ENCODE data around the gene EOGT. TPM values are rescaled to one million over a fixed set of nuclear protein-coding genes. Genes with fewer than 3 reads are reported as not detected.

The EOGT gene
- total RNA-seq, 1 donor from 2014 or later: 31.7 TPM

DNA sequence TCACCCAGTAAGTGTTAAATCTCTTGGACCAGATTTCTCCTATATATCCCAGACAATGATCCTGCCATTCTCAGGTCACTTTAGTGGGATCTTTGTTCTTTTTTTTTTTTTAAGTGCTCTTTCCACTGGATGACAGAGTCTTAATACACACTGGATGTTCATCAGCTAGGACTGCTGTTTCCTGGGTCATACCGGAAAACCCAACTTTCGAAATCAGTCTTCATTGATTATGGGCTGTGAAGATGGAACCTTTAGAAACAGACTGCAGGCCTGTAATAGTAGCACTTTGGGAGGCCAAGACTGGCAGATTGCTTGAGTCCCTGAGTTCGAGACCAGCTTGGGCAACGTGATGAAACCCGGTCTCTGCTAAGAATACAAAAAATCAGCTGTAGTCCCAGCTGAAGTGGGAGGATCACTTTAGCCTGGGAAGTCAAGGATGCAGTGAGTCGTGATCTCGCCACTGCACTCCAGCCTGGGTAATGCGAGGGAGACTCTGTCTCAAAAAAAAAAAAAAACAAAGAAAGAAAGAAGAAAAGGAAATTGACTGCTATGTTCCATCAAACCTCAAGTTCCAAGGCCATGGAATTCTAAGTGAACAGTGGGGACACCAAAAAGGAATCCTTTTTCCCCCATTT is 2.3 kb downstream of the EOGT start:
- H3K36me3 ChIP-seq: peaks cover 0 to 13% of the 10 kb centered on the region in 2 donors
- H3K27ac ChIP-seq: peak overlapping the region; percentile 96
- no peaks in the 10 kb centered on the region for H3K9me3 ChIP-seq
- no peaks in the 10 kb centered on the region for H3K27me3 ChIP-seq
- intact Hi-C loops (cut with DNase I): loop anchor here (5.0 kb wide), 1 partner anchor 76 kb away; no protein-coding TSS in a partner anchor
- TF ChIP-seq POLR2A (IDR thresholded peaks at IDR 0.05) (no peak), POLR2AphosphoS5 (IDR thresholded peaks at IDR 0.05; ENCODE audit: insufficient read depth in 1 of 2, low read depth in 1 of 2) (no peak)
- TF ChIP-seq, protein P1, sequence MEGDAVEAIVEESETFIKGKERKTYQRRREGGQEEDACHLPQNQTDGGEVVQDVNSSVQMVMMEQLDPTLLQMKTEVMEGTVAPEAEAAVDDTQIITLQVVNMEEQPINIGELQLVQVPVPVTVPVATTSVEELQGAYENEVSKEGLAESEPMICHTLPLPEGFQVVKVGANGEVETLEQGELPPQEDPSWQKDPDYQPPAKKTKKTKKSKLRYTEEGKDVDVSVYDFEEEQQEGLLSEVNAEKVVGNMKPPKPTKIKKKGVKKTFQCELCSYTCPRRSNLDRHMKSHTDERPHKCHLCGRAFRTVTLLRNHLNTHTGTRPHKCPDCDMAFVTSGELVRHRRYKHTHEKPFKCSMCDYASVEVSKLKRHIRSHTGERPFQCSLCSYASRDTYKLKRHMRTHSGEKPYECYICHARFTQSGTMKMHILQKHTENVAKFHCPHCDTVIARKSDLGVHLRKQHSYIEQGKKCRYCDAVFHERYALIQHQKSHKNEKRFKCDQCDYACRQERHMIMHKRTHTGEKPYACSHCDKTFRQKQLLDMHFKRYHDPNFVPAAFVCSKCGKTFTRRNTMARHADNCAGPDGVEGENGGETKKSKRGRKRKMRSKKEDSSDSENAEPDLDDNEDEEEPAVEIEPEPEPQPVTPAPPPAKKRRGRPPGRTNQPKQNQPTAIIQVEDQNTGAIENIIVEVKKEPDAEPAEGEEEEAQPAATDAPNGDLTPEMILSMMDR (IDR thresholded peaks at IDR 0.05): no peak
- no peak overlapping the region for H3K4me3 ChIP-seq
- no peak for DNase-seq (ENCODE audit: extremely low spot score in 2 of 2)
- peaks cover 4% of the 10 kb centered on the region for H3K4me1 ChIP-seq

DNA sequence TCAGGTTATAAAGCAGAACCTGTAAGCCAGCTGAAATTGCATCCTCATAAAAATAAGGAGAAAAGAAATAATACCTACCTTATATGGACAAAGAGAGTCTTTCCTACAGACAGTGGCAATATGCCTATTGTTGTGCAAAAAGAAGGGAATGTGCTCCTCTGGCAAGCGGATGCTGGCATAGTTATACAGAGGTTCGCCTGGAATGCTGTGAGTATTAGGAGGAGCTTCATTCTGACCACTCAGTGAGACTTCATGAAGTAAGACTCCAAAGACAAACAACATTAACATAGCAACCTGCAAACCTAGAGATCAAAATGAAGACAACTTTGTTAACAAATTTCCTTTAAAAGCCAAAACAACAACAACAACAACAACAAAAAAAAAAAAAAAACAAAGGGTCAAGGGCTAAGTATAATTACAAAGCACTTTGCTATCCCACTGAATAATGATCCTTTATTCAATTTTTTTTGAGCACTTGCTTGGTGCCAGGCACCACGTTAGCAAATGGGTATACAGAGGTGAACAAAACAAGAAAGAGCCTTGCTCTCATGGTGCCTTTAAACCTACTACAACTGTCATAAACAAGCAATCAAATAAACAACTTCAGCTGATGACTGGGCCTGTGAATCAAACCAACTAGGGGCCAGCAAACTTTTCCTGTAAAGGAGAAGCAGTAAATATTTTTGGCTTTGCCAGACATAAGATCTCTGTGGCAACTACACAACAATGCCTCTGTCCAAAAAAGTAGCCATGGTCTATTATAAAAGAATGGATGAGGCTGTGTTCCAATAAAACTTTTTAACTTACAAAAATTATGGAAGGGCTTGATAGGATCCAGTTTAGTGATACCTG is 3.7 kb downstream of the EOGT start:
- Histone ChIP-seq H3K27ac (no peak overlapping the region), H3K9me3 (no peaks in the 10 kb centered on the region), H3K27me3 (no peaks in the 10 kb centered on the region), H3K4me1 (peaks cover 4% of the 10 kb centered on the region), H3K4me3 (no peak overlapping the region), H3K36me3 (peaks cover 0 to 15% of the 10 kb centered on the region in 2 donors)
- intact Hi-C loops (cut with DNase I): loop anchor here (5.0 kb wide), 1 partner anchor 78 kb away; no protein-coding TSS in a partner anchor
- DNase-seq (ENCODE audit: extremely low spot score in 2 of 2): no peak
- TF ChIP-seq POLR2A (IDR thresholded peaks at IDR 0.05): no peak
- TF ChIP-seq, protein P1 (IDR thresholded peaks at IDR 0.05): no peak
- TF ChIP-seq POLR2AphosphoS5 (IDR thresholded peaks at IDR 0.05; ENCODE audit: insufficient read depth in 1 of 2, low read depth in 1 of 2): no peak

DNA sequence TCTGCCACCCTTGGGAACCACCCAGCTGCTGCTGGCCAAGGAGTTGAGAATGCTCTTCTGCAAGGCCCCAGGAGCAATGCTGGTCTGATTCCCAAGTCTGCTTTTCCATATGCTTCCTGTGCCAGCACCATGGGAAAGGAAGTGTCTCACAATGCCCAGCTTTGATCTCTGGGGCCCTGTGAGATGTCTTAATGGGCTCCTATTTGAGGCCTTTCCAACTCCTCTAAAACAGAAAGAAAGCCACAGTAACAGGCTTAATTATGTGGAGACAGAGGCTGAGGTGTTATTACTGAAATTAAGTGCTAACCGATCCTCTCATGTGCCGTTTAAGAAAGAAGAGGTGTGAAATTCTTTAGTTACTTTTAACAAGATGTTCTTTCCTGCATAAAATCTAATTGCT is 4.5 kb downstream of the EOGT start:
- Histone ChIP-seq H3K9me3 (no peaks in the 10 kb centered on the region), H3K4me3 (no peak overlapping the region), H3K36me3 (peaks cover 0 to 16% of the 10 kb centered on the region in 2 donors), H3K27me3 (no peaks in the 10 kb centered on the region), H3K4me1 (peaks cover 4% of the 10 kb centered on the region), H3K27ac (no peak overlapping the region)
- intact Hi-C loops (cut with DNase I): no loop called here
- DNase-seq (ENCODE audit: extremely low spot score in 2 of 2): no peak
- no peak for TF ChIP-seq POLR2A (IDR thresholded peaks at IDR 0.05)
- TF ChIP-seq, protein P1 (IDR thresholded peaks at IDR 0.05): no peak
- TF ChIP-seq POLR2AphosphoS5 (IDR thresholded peaks at IDR 0.05; ENCODE audit: insufficient read depth in 1 of 2, low read depth in 1 of 2): no peak

DNA sequence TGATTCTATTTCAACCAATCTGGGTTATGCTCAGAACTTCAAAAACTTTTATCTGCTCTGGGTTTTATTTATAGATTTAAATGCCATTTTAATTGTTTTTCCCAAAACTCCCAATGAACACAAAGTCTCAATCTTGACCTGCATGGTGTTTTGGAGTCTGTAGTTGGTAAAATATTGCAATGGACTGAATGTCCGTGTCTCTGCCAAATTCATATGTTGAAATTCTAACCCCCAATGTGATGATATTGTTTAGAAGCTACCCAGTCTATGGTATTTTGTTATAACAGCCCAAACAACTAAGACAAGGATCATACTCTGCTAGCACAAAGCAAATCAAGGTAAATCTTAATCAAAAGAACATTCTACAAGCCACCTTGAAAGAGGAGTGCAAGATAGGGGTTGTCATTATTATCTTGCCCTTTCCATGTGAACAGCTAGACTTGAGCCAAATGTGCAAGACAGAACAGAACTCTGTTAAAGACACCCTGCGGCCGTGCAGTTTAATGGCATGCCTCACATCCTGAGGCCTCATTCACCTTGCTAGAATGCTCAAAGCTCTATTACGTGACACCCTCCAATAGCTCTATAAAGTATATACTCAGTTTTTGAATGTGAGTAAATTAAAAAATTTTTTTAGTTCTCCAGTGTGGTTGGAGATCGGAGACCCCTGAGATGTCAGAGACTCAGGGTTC is 7.5 kb downstream of the EOGT start:
- Histone ChIP-seq H3K27me3 (no peaks in the 10 kb centered on the region), H3K36me3 (peaks cover 0 to 30% of the 10 kb centered on the region in 2 donors), H3K4me1 (peaks cover 4% of the 10 kb centered on the region), H3K9me3 (no peaks in the 10 kb centered on the region), H3K4me3 (no peak overlapping the region), H3K27ac (no peak overlapping the region)
- intact Hi-C loops (cut with DNase I): no loop called here
- no peak for DNase-seq (ENCODE audit: extremely low spot score in 2 of 2)
- no peak for TF ChIP-seq POLR2A (IDR thresholded peaks at IDR 0.05)
- TF ChIP-seq, protein P1 (IDR thresholded peaks at IDR 0.05): no peak
- no peak for TF ChIP-seq POLR2AphosphoS5 (IDR thresholded peaks at IDR 0.05; ENCODE audit: insufficient read depth in 1 of 2, low read depth in 1 of 2)

Measured in vagina (tissue), 2 donors.